ENCODE results near the gene TNIK.

TNIK gene

DNA sequence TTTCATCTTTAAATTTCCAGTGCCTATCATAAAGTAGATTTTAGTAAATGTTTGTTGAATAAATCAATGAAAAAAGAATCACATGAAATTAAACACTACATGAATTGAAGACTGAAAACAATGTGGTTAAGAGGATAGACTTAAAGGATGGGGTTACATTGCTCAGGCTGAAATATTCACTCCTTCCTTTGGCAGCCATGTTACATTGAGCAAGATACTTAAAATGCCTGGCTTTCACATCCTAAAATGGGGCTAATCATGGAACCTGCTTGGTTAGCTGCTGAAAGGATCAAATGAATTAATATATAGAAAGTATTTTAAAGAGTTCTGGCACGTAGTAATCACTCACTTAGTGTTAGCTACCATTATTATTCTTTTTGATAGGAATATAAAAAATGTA is 236.8 kb downstream of the TNIK start:
- DNase-seq (ENCODE audit: low read depth): no peak

DNA sequence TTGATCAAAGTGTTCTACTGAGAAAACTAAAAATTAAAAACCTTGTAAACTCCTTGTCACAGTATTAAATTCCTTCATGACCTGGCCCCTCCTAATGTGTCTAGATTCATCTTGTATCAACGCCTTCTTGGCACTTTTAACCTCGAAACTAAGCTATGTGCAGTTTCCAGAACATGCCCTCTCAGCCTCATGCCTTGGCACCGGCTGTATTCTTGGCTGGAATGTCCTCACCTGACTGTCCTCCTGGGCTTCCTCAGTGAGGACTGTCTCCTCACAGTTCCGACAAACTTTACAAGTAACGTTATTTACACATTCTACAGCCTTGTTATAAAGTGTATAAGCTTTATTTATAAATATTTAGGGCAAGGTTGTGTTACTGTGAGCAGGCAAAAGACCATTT is 237.2 kb downstream of the TNIK start:
- no peak for DNase-seq (ENCODE audit: low read depth)

DNA sequence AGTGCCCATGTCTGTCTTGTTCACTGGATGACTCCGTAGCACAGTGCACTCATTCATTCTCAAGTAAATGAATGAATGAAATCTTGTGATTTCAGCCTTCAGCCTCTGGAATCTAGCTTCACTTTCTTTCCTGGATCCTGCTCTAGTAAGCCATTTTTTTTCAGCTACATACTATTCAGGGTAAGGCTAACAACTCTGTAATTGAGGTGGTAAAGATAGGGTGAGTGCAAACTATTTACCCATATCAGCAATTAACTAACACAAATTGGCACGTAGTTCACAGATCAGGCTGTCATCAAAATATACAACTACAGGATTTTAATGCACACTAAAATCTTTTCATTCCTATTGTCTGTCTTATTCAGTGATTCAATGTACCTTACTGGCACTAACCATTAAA is 238.6 kb downstream of the TNIK start:
- no peak for DNase-seq (ENCODE audit: low read depth)

DNA sequence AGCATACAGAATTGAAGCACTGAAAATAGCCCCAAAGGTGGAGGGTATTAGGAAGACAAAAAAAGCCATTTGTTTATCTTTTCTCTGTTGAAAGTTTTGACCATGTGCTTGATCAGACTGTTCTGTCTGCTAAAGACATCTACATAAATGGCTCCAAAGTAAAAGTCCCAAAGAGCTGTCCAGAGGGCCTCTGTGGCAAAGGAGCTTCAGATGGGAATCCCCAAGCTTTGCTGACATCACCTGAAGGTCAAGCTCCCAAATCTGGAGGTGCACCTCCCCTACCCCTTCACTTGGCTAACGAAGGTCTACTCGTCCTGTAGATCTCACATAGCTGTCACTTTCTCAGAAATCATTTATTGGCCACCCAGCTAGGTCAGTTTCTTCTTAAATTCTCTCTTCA is 239.1 kb downstream of the TNIK start:
- DNase-seq (ENCODE audit: low read depth): no peak

DNA sequence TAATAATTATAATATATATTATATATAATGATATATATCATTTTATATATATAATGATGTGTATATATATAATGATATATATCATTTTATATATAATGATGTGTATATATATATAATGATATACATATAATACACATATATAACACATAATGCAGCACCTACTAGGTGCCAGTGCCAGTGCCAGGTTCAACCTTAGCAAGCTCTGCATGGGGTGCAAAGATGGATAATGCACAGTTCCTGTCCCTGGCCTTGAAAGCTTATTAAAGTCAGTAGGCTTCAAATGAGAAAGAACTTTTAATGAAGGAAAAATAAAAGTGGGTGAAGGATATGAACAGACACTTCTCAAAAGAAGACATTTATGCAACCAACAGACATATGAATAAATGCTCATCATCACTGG is 240.9 kb downstream of the TNIK start:
- no peak for DNase-seq (ENCODE audit: low read depth)

DNA sequence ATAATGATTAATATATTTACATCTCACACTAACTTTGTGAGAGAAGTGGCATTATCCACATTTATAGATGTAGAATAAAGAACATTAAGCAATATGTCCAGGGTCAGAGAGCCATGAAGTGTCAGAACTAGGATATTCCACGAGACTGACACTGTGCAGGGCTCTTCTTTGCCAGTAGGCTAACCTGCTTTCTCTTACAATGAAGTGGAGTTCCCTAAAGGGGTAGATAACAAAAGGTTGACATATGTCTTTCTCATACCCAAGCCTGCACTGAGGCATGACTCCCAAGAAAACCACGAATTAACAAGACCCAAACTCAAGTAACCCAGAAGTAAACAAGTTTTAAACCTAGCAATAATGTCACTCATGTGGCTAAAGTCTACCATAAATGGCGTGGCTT is 242.1 kb downstream of the TNIK start:
- no peak for DNase-seq (ENCODE audit: low read depth)

DNA sequence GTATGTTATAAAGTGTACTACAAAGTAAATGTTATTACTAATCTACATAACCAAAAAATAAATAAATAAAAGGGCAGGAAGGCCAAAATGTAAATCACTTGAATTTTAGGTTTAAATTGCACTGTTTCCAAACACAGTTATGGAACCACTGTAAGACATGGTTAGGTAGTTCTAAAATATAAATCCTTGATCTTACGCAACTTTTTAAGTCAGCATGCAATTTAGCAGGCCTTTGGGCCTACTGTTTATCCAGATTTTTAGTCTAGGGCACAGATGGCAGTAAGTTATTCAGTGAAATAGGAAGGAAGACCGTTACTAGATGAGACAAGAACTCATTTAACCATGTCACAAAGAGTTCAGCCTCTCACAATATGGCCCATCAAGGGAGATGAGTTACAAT is 246.3 kb downstream of the TNIK start:
- DNase-seq (ENCODE audit: low read depth): no peak

DNA sequence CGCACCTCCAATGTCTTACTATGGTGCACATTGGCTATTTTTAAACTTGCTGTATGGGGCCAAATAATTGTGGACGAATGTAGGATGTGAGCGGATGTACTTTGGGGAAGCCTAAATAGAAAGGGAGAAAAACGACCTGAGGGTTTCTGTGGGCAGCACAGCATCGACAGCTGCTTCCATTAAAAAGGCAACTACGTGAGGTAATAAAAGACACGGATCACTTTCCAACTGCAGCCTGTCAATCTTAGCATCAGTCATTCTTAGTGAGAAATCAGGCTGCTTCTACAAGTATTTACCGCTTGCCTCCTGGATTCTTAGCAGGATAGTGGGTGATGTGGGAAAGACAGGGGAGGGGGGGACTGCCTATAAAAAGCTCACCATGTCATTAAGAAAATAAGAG is 247.0 kb downstream of the TNIK start:
- no peak for DNase-seq (ENCODE audit: low read depth)

DNA sequence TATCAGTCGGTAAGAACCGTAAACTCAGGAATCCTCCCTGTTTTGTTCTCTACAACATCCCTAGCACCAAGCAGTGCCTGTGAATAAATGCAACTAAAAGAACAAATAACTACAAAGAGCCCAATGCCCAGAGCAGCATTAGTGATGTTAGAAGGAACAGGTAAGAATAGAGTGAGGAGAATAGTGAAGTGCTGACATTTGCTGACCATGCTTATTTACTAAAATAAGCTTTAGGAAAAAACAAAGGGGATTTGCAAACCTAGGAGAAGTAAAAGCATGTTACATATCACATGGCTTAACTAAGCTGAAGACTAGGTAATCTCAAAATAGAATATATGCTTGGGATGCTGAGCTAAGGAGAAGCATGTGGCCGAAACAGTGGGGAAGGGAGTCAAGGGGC is 247.6 kb downstream of the TNIK start:
- DNase-seq (ENCODE audit: low read depth): no peak

DNA sequence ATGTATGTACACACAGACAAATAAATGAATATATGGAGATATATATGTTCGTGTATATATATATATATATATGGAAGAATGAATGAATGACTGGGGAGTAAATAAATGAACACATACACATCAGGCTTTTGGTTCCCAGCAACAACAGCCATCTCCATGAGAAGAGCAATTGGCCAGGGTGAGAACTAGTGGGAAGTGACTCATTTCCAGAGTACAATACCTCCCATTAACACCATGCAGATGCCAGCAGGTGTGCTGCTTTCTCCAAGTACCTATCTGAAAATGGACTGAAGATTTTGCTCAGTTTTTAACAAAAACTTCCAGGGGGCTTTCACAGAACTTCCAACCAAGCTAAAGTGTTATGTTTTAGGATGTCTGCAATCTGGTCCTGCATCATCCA is 253.9 kb downstream of the TNIK start:
- DNase-seq (ENCODE audit: low read depth): no peak

DNA sequence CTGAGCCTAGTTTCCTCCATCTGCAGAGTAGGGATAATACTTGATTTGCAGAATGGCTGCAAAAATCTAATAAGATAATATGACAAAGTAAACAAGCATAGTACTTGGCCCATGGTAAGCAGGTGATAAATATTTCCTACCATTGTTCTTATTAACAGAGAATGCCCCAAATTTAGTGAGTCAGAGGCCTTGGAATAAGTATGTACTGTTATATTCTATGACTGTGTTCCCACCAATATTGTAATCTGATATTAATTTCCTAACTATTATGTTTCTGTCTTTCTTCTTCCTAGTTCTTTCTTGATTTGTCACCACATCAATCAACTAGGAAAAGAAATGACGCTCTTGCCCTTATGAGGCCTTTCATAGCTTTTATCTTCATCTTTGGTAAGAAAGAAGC is 255.3 kb downstream of the TNIK start:
- DNase-seq (ENCODE audit: low read depth): no peak

DNA sequence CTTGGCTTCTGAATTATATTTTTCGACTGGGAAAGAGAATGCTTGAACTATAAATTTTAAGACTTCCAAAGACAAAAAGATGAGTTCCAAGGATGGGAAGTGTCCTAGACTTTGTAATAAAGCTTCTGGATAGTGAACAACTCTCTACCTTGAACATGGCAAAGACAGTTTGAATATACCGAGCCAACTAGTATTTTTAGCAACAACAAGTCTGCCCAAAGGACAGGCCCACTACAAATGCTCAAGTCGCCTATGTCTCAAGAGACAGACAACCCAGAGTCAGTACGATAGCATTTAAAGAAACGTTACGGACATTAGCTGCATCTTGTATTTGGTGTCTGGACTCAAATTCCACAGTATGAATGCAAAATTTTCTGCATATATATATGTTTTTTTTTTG is 258.4 kb downstream of the TNIK start:
- DNase-seq (ENCODE audit: low read depth): no peak

DNA sequence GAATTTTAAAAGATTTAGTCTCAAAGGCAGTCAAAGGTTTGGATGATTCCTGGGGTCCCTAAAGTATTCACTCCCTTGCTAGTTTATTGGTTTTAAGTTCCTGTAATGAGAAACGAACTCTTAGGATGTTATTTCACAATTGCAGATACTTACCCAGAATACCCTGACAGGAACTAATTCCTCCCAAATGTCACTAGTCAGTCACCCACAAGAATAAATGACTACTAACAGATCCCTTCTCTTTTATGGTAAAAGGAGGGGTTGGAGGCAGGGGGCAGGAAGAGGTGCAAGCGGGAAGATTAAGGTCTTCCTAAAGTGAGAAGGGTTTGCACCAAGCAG is 259.5 kb downstream of the TNIK start:
- DNase-seq (ENCODE audit: low read depth): no peak

DNA sequence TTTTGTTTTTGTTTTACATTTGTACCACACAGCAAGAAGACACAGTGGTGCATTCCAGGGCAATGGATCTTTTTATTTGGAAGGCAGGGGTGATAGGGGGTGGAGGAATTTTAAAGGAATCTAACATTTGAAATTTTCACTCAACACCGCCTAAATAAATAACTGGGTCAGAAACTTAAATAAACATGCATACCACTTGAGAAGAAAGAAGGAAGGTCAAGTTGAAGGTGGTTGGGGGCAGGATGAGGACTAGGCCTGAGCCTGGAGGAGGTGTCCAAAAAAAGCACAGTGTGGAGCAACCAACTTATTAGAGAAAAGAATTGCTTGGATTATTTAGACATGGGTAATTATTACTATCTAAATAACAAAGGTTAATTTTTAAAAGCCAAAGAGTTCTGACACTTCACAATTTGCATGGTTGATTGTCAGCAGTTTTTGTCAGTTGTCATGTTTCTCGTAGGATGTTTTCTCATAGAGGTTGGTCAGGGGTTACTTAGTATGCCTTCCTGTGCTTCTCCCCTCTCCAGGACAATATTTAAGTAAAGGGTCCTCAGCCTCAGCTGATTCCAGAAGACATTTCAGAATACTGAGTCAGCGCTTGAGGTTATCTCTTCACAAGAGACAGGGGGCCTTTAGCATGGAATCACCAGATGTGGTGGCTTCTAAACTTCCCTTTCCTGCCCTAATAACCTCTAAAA is 260.0 kb downstream of the TNIK start:
- DNase-seq (ENCODE audit: low read depth): peak; percentile 57

DNA sequence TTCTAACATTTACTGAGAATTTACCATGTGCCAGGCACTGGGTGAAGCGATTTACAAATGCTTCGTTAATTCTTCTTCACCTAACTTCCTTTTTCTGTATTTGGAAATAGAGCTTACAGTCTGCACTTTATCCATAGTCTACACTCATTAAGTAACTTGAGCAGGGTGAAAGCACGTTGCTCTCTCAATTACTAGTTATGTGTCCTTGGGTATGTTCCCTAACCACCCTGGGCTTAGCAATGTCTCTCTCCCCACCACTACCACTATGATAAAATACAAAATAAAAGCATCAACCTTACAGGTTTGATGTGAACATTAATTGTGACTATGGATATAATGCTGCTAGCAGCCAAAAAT is 260.8 kb downstream of the TNIK start:
- no peak for DNase-seq (ENCODE audit: low read depth)

DNA sequence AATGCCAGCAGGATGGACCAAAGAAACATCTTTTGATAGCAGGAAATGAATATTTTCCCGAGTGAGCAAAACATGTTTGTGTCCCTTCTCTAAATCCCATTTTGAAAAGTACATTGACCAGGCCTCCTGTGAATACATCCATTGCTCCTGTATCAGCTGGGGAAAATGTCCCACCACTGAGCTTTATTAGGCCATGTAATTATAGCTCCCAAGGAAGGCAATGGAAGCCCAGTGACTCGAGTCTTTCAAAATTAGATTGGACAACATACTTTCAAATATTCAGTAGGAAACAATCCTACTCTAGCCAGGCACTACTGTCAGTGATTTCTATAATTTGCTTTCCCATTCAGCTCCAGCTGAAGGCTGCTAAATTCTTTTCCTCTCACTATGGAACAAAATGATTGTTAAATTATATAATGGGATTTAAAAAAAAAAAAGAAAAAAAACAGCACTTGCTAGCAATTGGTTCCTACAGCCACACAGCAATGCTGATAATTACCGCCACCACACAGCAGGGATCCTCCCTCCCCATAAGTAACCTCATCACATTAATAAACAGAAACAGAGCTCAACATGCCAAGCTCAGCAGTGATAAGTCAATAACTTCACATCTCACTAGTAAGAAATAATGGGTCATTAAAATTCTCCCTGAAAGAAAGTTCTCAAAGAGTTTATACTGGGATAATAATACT is 261.3 kb downstream of the TNIK start:
- DNase-seq (ENCODE audit: low read depth): no peak

DNA sequence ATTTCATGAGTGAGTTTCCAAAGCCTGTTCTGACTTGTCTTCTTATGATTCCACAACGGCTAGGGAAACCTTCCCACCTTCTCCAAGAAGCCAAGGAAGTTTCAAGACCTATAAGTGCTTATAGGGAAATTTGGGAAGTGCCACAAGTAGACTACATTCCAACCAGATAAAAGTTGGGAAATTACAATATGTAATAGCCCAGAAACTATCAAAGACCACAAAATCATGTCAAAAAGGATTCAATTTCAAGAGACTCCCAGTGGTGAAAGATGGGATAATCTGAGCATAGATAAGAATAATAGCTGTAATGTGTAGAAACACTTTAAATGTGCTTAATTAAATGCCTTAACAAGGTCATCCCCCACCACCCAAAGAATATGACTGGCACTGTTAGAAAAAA is 264.5 kb downstream of the TNIK start:
- DNase-seq (ENCODE audit: low read depth): no peak

DNA sequence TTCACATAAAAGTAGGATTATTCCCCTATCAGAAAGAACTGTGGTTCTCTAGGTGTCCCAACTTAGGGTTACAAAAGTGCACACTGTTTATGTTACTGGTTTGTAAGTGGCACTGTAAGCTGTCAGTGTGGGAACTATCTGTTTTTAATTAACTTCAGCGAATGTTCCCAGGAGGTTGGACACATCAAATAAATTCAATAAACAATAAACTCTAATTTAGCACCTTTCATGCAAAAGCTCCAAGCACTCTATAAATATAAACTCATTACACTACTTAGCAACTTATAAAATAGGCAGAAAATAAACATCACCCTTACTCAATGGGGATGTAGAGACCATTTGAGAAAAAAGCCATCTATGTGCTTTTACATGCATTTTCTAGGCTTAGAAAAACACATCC is 265.2 kb downstream of the TNIK start:
- peak; percentile 20 for DNase-seq (ENCODE audit: low read depth)

DNA sequence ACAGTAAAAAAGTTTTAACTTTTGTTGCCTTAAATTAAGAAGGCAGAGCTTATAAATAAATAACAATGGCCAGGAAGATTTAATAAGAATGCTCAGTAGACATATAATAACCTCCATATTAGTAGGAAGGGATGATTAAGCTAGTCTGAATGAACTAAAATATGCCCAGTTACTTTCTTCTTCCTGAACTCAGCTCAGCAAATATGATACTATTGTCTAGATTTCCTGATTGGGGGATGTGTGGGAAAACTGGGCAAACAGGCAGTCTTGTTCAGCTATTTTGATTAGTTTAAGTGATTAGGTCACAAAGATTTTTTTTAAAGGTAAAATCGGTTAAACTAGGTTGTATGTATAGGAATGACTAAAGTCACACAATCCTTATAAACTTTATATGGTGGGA is 266.5 kb downstream of the TNIK start:
- peak; percentile 63 for DNase-seq (ENCODE audit: low read depth)

DNA sequence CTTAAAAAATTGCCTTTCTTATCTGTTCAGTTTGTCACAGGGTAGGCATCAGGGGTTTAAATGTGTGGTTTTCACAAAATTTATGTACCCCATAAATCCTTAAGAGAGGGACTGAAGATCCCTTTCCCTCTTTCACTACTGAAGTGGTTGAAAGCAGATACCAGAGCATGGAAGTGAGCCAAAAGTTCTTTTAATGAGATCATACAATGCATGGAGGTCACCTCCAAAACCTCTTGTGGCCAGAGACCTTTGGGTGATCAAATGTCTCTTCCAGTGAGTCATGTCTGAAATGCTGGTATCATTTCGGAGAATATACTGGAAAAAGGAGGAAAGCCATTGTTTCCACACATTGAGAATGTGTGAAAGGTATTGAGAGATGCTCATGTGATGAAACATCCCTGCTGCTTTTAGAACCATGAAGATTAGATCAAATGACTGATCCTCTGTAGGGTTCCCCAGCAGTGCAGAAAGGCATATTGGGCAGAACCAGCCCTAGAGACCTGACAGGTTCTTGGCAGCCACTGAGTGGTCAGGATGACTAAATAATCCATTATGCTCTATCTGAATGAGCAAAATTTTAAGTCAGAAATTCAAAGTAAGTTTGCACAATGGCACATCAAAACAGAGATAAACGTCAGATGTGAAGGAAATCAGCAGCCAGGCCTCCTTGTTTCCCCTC is 267.9 kb downstream of the TNIK start:
- peak; percentile 95 for DNase-seq (ENCODE audit: low read depth)

DNA sequence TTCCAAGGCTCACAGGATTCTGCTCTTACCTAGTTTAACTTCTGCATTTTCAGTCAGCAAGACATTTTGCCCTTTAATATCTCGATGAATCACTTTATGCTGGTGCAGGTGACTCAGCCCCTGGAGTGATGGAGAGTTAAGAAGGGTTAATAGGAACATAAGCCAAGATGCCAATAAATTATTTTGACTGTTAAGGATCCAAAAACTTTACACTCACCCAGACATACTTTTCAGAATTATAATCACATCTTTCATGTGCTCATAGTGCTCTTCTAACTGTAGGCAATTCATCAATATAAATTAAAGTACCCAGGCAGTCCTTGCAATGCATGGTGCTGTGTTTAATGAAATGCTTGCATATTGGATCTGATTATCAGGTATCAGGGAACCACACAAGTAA is 269.5 kb downstream of the TNIK start:
- peak; percentile 35 for DNase-seq (ENCODE audit: low read depth)

DNA sequence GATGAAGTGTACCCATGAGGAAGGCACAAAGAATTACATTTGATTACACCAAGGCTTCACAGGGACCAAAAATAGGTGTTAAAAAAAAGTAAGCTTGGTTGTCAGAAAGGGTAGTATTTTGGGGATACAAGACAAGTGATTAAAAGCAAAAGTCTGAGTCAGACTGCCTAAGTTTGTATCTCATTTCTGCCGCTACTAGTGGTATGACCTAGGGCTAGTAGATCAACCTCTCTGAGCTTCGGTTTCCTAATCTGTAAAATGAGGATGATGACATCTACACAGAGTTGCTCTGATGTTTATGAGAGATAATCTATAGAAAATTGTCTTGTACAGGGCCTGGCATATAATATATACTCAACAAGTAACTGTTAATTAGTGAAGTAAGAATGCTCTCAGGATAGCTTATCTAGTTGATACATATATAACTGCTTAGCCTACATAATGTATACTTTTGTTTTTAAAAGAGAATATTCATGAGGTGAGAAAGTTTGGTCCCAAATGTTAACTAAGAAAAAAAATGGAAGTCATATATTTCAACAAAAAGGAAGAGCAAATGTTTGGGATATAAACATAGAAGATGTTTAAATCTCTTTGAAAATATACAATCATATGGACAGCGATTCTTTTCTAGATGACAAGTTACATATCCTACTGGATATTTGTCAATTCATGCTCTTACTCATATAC is 270.7 kb downstream of the TNIK start:
- no peak for DNase-seq (ENCODE audit: low read depth)

DNA sequence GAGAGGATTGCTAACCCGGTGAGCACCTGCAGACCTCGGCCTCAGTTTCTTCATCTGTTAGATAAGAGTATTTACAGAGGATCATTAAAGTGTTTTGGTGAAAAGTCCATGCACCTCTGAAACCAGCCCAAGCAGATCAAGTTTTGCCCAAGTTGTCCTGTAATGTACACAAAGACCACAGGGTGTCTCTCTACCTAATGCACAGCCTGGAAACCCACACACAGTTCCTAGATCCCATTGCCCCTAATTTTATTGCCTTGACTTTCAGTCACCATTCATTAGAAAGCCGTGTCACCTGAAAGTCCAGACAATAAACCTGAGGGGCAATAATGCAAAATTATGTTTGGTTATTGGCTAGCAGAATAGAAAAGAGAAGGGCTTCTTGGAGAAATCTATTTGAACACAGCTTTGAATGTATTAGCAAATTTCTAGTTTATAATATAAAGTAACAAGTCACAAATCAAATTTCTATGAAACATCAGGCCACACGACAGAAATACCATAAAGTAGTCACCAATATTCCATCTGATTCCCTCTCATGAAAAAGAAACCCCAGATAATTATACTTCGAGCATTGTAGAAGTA is 272.4 kb downstream of the TNIK start:
- peak; percentile 56 for DNase-seq (ENCODE audit: low read depth)
